ENCODE results near the gene AP2A2.

DNA sequence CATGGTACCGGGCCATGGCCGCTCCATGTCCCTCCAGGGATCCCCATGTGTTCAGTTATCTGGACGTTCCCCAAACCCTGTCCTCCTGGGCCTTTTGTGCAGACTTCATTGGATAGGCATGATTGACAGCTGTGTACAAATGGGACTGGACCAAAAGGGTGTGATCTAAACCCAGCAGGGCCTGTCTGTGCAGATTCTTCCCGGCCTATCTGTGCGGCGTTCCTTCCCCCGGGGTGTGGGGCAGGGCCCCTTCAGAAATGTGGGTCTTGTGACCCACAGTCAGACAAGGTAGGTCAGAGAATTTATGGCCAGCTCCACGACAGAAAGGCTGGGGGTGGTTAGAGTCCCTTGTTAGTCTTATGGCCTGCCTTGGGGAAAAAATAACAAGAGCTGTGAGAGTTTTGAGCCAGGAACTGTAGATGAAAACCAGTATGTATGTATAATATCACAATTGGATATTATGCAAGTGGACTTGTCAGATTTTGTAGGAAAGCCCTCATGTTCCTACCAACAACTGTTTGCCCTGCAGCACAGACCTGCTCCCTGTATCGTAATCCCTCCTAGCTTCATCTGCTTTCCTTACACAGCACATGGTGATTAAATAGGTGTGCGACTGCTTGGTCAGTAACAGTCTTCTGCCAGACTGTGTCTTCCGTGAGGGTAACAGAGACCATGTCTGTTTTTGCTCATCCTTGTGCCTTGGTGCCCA, 31.7 kb downstream of the AP2A2 start:
- TF ChIP-seq, protein P1, sequence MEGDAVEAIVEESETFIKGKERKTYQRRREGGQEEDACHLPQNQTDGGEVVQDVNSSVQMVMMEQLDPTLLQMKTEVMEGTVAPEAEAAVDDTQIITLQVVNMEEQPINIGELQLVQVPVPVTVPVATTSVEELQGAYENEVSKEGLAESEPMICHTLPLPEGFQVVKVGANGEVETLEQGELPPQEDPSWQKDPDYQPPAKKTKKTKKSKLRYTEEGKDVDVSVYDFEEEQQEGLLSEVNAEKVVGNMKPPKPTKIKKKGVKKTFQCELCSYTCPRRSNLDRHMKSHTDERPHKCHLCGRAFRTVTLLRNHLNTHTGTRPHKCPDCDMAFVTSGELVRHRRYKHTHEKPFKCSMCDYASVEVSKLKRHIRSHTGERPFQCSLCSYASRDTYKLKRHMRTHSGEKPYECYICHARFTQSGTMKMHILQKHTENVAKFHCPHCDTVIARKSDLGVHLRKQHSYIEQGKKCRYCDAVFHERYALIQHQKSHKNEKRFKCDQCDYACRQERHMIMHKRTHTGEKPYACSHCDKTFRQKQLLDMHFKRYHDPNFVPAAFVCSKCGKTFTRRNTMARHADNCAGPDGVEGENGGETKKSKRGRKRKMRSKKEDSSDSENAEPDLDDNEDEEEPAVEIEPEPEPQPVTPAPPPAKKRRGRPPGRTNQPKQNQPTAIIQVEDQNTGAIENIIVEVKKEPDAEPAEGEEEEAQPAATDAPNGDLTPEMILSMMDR (IDR thresholded peaks at IDR 0.05): no peak
- TF ChIP-seq POLR2A (IDR thresholded peaks at IDR 0.05): no peak
- no peak for TF ChIP-seq POLR2AphosphoS5 (IDR thresholded peaks at IDR 0.05)

Measured in prostate gland (tissue), 2 donors.